ENCODE data around the gene CLDN22.

CLDN22 gene

DNA sequence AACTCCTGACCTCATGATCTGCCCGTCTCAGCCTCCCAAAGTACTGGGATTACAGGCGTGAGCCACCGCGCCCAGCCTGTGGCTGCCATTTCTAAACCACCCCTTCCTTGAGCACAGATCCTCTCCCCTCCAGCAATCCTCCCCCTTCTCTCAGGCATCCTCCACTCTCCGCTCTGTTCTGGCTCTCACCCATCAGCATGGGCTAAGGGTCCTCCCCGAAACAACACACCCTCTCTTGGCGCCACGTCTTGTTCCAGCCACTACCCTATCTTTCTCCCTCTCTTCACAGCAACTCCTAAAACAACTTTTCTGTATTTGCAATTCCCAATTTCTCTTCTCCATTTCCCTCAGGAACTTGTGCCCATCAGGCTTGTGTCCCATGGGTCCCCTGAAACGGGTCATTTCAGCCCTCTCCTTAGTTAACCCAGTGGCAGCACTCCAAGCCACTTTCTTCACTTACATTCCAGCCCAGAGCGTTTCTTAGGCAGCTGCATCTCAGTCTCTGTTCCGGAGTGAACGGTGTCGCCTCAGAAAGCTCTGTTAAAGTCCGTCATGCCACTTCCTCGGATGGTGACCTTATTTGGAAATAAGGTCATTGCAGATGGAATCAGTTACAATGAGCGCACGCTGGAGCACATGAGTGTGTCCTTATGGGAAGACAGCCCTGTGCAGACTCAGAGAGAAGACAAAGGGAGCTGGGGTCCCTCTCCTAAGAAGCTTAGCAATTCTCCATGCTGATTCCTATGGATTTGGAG, 30.4 kb upstream of the CLDN22 start:
- H3K4me1 Mint-ChIP-seq, result peaks cover 22% of the 10 kb centered on the region
- no peaks in the 10 kb centered on the region for H3K36me3 Mint-ChIP-seq
- DNase-seq (ENCODE audit: low spot score in 2 of 2) (no peak), ATAC-seq (no peak)
- H3K27ac Mint-ChIP-seq, result no peak overlapping the region
- H3K9me3 Mint-ChIP-seq, result no peaks in the 10 kb centered on the region
- H3K4me3 Mint-ChIP-seq, result no peak overlapping the region

DNA sequence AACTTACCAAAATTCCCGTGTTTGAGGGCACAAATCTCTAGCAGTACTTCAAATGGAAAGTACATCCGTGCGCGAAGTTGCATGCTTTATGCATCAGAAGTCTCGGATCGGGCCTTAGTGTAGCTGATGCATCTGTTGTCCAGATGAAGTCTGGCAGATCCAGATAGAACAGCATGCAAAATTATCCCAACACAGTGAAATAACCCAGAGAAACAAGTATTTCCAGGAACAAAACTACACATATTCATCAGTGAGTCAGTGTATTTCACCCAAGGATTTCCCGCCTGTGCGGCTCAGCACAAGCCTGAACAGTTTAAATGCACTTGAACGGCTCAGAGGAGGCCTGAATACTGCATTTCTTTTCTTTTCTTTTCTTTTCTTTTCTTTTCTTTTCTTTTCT, 29.6 kb upstream of the CLDN22 start:
- ATAC-seq (peak; percentile 31), DNase-seq (ENCODE audit: low spot score in 2 of 2) (no peak)
- Mint-ChIP-seq H3K4me3 (peak overlapping the region; percentile 19), H3K9me3 (no peaks in the 10 kb centered on the region), H3K4me1 (peaks cover 22% of the 10 kb centered on the region), H3K36me3 (no peaks in the 10 kb centered on the region), H3K27ac (peak overlapping the region; percentile 72)

DNA sequence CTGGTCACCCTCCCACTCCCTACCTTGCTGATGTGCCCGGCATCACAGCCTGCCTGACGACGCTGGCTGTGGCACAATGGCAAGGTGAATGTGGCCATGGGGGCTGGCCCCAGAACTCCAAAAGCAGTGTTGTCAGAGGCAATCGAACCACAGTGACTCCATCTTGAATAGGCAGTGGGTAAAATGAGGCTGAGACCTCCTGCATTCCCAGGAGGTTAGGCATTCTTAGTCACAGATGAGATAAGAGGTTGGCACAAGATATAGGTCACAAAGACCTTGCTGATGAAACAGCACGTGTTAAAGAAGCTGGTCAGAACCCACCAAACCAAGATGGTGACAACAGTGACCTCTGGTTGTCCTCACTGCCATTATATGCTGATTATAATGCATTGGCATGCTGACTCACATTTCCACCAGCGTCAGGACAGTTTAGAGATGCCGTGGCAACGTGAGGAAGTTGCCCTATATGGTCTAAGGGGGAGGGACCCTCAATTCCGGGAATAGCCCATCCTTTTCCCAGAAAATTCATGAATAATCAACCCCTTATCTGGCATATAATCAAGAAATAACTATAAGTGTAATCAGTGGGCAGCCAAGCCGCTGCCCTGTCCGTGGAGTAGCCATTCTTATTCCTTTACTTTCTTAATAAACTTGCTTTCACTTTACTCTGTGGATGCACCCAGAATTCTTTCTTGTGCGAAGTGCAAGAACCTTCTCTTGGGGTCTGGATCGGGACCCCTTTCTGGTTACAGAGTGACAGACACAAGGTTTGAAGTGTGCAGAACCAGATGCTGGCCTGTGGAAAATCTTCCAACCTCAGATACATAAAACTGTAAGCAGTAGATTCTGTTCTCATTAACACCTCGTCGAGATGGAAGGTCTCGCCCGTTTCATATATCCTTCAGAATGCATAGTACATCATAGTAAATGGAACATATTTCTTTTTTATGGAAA, 28.9 kb upstream of the CLDN22 start:
- peak in 1 of 2 donors; percentile 64 for DNase-seq (ENCODE audit: low spot score in 2 of 2)
- peak; percentile 96 for ATAC-seq
- H3K27ac Mint-ChIP-seq, result peak overlapping the region; percentile 72
- peak overlapping the region; percentile 19 for H3K4me3 Mint-ChIP-seq
- H3K36me3 Mint-ChIP-seq, result no peaks in the 10 kb centered on the region
- H3K9me3 Mint-ChIP-seq, result no peaks in the 10 kb centered on the region
- H3K4me1 Mint-ChIP-seq, result peaks cover 22% of the 10 kb centered on the region

DNA sequence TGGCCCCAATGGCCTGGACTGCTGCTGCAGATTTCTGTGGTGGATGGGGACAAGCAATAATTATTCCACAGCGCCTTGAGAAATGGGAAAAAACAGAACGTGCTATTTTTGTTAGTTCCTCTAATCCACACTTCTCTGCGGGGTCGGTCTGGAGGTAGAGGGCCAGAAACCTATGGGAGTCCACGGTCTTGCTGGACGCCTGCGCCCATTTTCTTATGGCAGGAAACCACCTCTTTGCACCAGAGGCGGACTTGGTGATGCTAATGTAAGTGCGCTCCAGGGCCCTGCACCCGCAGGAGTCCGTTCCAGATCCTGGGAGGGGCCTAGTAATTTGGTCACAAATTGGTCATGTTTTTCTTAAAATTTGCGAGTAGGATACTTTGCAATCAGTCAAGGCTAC, 28.1 kb upstream of the CLDN22 start:
- DNase-seq (ENCODE audit: low spot score in 2 of 2), result no peak
- H3K4me3 Mint-ChIP-seq, result no peak overlapping the region
- no peak for ATAC-seq

DNA sequence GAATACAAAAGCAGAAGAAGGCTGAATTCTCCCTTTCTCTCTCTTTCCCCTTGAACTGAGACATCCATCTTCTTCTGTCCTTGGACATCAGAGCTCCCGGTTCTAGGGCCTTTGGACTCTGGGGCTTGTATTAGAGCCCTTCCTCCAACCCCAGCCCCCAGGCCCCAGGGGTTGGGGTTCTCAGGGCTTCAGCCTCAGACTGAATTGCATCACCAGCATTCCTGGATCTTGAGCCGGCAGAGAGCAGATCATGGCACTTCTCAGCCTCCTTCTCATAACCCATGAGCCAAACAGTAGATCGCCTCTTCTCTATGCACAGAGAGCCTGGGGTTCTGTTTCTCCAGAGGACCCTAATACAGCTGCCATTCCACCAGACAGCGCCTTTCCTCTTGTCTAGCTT, 27.5 kb upstream of the CLDN22 start:
- no peaks in the 10 kb centered on the region for H3K36me3 Mint-ChIP-seq

More for the DNA sequence above, 28.1 kb upstream of the CLDN22 start:
- no peak overlapping the region for H3K27ac Mint-ChIP-seq
- H3K36me3 Mint-ChIP-seq, result no peaks in the 10 kb centered on the region
- no peaks in the 10 kb centered on the region for H3K9me3 Mint-ChIP-seq
- H3K4me1 Mint-ChIP-seq, result peaks cover 24% of the 10 kb centered on the region

DNA sequence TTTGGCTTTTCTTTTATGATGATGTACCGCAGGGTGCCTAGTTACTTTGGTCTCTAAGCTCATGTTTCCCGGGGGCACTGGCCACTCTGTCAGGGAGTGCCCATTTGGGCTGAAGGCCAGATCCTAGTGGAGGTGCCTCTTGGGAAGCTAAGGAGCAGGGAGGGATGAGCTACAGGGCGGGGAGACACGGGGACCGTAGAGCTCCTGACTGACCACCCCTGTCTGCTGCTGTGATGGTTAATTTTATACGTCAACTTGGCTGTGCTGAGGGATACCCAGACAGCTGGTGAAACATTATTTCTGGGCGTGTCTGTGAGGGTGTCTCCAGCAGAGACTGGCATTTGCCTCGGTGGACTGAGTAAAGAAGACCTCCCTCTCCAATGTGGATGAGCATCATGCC, 27.1 kb upstream of the CLDN22 start:
- Mint-ChIP-seq H3K9me3 (no peaks in the 10 kb centered on the region), H3K4me3 (no peak overlapping the region), H3K4me1 (peaks cover 27% of the 10 kb centered on the region), H3K27ac (no peak overlapping the region), H3K36me3 (no peaks in the 10 kb centered on the region)
- DNase-seq (ENCODE audit: low spot score in 2 of 2) (no peak), ATAC-seq (no peak)

More for the DNA sequence above, 27.5 kb upstream of the CLDN22 start:
- Mint-ChIP-seq H3K9me3 (no peaks in the 10 kb centered on the region), H3K27ac (no peak overlapping the region), H3K4me3 (no peak overlapping the region), H3K4me1 (peaks cover 27% of the 10 kb centered on the region)
- ATAC-seq, result no peak
- DNase-seq (ENCODE audit: low spot score in 2 of 2), result no peak

DNA sequence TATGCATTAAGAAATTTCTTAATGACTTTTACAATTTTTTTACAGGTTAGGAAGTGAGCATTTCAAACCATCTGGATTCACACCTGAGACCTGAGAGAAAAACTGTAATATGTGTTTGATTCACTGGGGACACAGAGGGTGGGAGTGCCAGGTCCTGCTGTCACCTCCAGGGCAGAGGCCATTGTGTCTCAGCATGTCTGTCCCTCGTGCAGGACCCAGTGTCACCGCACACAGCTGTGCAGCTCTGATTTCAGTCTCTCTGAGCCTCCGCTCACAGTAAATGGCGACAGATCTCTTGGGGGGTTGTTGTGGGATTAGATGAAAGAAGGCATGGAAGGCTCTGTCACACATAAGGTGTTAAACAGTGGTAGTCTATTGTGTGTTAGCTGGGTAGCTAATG, 25.2 kb upstream of the CLDN22 start:
- Mint-ChIP-seq H3K4me1 (peaks cover 22% of the 10 kb centered on the region), H3K9me3 (no peaks in the 10 kb centered on the region), H3K27ac (no peak overlapping the region), H3K36me3 (no peaks in the 10 kb centered on the region), H3K4me3 (no peak overlapping the region)
- ATAC-seq (no peak), DNase-seq (ENCODE audit: low spot score in 2 of 2) (no peak)

DNA sequence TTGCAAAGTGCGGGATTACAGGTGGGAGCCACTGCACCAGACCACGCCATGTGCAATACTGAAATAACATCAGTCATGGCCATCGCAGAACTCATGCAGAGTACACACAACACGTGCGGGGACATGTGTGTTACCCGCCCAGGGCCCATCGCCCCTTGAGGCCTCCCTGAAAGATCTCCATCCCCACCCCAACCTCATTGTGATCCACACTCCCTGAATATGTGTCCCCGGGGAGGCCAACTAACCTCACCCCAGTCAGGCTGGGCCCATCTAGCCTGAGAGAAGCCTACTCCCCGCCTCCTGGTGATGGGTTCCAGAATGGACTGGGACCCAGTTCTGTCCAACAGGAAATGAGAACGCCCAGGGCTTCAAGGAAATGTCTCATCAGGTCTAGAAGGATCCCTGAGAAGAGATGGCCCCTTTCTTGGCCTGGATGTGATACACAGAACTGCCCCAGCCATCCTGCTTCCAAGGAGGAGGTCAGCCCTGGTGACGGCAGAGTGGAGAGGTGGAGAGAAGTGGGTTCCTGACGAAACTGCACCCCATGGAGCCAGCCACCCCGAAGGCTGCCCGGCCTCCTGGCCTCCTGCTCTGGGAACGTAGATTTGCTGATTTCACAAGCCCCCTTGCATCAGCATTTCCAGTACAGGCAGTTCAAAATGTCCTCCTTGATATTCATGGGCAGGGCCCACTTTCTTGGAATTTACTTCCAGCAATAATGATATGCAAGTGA, 24.6 kb upstream of the CLDN22 start:
- no peak overlapping the region for H3K27ac Mint-ChIP-seq
- DNase-seq (ENCODE audit: low spot score in 2 of 2) (no peak), ATAC-seq (no peak)
- H3K4me3 Mint-ChIP-seq, result no peak overlapping the region
- H3K36me3 Mint-ChIP-seq, result no peaks in the 10 kb centered on the region
- peaks cover 19% of the 10 kb centered on the region for H3K4me1 Mint-ChIP-seq
- H3K9me3 Mint-ChIP-seq, result no peaks in the 10 kb centered on the region

DNA sequence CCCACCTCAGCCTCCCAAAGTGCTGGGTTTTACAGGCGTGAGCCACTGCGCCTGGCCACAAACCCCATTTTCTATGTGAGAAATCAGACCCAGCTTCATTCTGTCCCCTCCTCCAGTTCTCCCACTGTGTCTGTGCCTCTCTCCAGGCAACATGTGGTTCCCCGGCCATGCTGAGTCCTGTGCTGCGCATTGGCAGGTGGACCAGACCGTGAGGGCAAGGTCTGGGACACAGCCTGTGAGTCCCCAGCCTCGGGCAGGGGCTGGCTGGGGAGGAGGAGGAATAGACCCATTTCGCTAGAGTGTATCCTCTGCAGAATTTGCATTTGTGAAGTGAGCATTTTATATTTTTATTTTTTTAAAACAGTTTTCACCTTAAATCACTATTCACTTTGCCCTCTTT, 23.7 kb upstream of the CLDN22 start:
- no peaks in the 10 kb centered on the region for H3K36me3 Mint-ChIP-seq
- no peak overlapping the region for H3K27ac Mint-ChIP-seq
- ATAC-seq (no peak), DNase-seq (ENCODE audit: low spot score in 2 of 2) (no peak)
- no peaks in the 10 kb centered on the region for H3K9me3 Mint-ChIP-seq
- H3K4me1 Mint-ChIP-seq, result peaks cover 9% of the 10 kb centered on the region
- H3K4me3 Mint-ChIP-seq, result no peak overlapping the region

DNA sequence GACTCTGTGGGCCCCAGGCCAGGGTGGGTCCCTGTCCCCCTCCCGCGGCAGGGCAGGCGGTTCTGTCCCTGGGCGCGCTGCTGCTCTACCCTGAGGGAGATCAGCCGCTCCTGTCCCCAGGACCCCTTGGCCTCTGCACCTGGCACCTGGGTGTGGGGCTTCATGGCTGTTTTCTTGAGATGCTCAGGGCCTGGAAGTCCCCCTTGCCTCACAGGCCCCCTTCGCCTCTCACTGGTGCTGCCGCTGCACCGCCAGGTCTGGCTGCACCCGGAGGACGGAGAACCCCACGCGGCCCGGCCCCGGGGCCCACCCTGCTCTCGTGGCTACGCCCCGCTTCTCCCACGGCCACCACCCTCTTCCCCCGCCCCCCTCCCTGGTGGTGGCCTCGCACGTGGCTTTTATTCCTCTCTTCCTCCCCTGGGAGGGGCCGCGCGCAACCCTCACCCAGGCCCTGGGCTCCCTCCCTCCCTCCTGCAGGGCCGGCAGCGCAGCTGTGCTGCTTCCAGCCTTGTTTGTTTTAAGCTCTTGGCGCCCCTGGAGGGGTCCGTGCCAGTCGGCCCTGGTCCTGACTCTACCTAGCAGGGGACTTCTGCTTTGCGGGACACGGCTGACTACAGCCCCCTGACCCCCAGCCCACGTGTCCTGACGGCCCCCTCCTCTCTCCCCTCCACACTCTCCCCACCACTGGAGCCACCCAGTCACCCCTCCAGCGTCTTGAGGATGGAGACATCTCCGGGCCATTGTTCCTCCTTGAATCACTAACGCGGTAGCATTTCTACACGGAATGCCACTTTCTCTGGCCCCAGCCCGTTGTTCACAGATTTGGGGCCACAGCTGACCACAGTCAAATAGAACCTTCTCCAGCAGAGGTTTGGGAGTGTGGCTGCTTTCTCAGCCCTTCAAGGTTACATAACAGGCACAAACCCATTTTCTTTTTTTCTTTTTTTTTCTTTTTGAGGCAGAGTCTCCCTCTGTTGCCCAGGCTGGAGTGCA, 22.8 kb upstream of the CLDN22 start:
- DNase-seq (ENCODE audit: low spot score in 2 of 2), result no peak
- H3K9me3 Mint-ChIP-seq, result no peaks in the 10 kb centered on the region
- H3K36me3 Mint-ChIP-seq, result no peaks in the 10 kb centered on the region
- peak; percentile 55 for ATAC-seq
- H3K27ac Mint-ChIP-seq, result no peak overlapping the region
- peak overlapping the region; percentile 16 for H3K4me3 Mint-ChIP-seq
- H3K4me1 Mint-ChIP-seq, result peaks cover 5% of the 10 kb centered on the region

DNA sequence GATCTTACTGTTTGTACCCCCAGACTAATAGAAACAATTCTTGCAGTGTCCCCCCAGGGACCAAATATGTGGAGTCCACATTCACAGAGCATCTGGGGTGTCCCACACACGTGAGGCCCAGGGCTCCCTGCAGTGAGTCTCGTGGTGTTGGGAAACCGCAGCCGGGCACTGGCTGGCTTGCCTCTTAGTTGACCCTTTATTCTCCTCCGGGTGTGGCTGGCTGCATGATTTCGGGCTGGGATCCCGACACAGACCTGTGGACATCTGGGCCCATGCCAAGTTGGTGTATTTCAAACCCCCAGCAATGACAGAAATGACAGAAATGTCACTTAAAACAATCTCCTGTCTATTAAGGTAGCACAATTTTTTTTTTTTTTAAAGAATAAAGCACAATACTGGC, 17.8 kb upstream of the CLDN22 start:
- H3K27ac Mint-ChIP-seq, result peak overlapping the region; percentile 43
- no peaks in the 10 kb centered on the region for H3K9me3 Mint-ChIP-seq
- H3K4me1 Mint-ChIP-seq, result peaks cover 8% of the 10 kb centered on the region
- no peaks in the 10 kb centered on the region for H3K36me3 Mint-ChIP-seq
- no peak overlapping the region for H3K4me3 Mint-ChIP-seq
- DNase-seq (ENCODE audit: low spot score in 2 of 2), result no peak
- ATAC-seq, result no peak

DNA sequence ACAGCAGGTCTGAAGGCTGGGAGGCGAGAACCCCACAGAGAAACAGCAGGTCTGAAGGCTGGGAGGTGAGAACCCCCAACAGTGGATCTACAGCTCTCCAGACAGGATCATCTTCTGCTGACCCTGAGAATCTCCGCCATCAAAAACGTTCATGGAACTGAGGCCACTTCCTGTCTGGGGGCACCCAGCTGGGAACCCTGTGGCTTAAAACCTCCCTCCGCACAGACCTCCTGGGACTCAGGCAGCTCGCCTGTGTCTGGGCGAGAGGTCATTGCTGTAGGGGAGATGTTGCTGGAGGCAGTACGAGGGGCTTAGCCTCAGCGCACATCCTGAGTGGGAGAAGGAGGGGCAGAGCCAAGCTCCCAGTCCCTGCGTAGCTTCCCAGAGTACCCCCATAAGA, 17.3 kb upstream of the CLDN22 start:
- DNase-seq (ENCODE audit: low spot score in 2 of 2), result no peak
- no peaks in the 10 kb centered on the region for H3K9me3 Mint-ChIP-seq
- H3K27ac Mint-ChIP-seq, result no peak overlapping the region
- ATAC-seq, result no peak
- H3K4me3 Mint-ChIP-seq, result no peak overlapping the region
- H3K4me1 Mint-ChIP-seq, result peaks cover 8% of the 10 kb centered on the region
- H3K36me3 Mint-ChIP-seq, result no peaks in the 10 kb centered on the region

DNA sequence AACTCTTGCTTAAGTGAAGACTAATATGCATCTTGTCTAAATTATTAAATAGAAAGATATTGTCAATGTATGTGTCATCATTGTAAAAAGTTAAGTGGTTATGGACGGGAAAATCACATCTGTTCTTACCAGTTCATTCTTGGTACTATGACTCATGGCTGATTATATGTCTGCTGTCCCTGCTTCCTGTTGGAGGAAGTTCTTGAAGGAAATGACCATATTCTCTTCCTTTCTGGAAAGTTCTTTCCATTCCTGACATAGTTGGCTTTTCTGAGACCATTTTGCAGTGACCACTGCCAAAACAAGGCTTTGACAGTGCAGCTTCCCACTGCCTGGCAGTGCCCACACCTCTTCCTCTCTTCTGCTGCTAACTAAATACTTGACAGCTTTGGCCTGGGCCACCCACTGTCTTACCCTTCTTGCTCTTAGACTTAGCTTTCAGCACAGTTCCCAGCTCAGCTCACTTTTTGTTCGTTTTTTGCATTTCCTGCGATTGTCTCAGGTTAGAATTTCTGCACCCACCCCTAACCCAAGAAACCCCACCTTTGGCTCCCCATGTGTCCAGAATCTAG, 15.4 kb upstream of the CLDN22 start:
- ATAC-seq, result peak; percentile 81

DNA sequence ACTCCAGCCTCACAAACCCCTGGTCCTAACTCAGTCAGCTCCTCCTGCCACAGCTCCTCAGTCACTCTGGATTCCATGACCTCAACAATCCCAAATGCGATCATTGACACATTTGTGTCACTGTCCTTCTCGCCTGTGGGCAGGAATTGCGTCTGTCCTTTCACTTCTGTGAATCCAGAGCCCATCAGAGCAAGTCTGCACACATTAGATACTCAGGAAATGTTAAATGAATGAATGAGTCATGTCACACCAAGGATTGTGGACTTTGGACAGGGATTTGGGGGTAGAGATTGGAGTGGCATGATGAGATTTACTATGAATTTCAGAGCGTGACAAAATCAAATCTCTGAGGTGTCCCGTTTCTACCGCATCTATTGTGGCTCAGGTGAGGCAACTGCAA, 13.9 kb upstream of the CLDN22 start:
- Mint-ChIP-seq H3K9me3 (no peaks in the 10 kb centered on the region), H3K4me1 (peaks cover 8% of the 10 kb centered on the region), H3K4me3 (no peak overlapping the region), H3K27ac (no peak overlapping the region), H3K36me3 (no peaks in the 10 kb centered on the region)
- ATAC-seq (no peak), DNase-seq (ENCODE audit: low spot score in 2 of 2) (no peak)

More for the DNA sequence above, 15.4 kb upstream of the CLDN22 start:
- no peaks in the 10 kb centered on the region for H3K9me3 Mint-ChIP-seq
- H3K4me1 Mint-ChIP-seq, result peaks cover 8% of the 10 kb centered on the region
- no peak overlapping the region for H3K4me3 Mint-ChIP-seq
- no peaks in the 10 kb centered on the region for H3K36me3 Mint-ChIP-seq
- H3K27ac Mint-ChIP-seq, result no peak overlapping the region
- no peak for DNase-seq (ENCODE audit: low spot score in 2 of 2)
